NOMO-1 treated with DMSO at 0.1 percent for 48 hours (cell line): Measurements from ENCODE around the gene ENOX2.
"Not testable (repeated sequence)": the region's sequence is repeated elsewhere in the genome, so short reads cannot be mapped to it uniquely, and the experiment has no call there.

Experiments
- DNase-seq: peaks from one replicate; lab custom pipeline; 2025; ENCODE audit not compliant: unreplicated experiment; lab: John Stamatoyannopoulos, UW

The ENOX2 gene

DNA sequence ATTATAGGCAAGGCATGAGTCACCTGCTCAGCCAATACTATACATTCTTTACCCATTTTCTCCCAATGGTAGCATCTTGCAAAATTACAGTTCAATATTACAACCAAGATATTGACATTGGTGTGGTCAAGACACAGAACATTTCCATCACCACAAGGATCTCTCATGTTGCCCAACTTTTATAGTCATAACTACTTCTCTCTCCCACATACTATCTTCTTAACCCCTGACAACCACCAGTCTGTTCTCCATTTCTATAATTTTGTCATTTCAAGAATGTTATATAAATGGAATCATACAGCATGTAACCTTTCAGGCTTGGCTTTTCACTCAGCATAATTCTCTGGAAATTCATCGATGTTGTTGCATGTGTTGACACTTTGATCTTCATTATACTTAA lies 144.9 kb downstream of the ENOX2 start:
- DNase-seq: no peak

DNA sequence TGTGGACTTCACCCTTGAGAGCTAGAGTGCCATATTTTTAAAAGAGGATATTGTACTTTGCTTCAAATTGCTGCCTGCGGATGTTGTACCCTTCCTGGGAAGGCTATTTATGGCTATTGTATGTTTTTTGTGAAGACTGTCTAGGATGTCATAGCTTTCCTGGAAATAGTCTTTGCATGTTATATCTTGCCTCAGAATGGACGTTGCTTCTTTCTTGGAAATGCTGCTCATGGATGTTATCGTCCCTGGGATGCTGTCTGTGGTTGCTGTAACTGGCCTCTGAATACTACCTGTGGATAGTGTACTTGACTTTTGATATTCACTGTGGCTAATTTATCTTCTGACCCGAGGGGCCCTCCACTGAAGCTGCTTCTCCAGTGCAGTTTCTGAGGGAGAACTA lies 146.8 kb downstream of the ENOX2 start:
- no peak for DNase-seq

DNA sequence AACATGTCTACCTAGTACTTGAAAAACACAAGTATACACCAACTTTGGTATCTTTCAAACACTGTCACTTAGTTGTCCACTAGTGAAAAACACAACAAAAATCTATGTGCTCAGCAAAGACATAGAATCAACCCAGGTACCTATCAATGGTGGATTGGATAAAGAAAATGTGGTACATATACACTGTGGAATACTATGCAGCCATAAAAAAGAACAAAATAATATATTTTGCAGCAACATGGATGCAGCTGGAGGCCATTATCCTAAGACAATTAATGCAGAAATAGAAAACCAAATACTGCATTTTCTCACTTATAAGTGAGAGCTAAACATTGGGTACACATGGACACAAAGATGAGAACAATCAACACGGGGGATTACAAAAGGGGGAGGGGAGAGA lies 148.7 kb downstream of the ENOX2 start:
- DNase-seq: no peak

DNA sequence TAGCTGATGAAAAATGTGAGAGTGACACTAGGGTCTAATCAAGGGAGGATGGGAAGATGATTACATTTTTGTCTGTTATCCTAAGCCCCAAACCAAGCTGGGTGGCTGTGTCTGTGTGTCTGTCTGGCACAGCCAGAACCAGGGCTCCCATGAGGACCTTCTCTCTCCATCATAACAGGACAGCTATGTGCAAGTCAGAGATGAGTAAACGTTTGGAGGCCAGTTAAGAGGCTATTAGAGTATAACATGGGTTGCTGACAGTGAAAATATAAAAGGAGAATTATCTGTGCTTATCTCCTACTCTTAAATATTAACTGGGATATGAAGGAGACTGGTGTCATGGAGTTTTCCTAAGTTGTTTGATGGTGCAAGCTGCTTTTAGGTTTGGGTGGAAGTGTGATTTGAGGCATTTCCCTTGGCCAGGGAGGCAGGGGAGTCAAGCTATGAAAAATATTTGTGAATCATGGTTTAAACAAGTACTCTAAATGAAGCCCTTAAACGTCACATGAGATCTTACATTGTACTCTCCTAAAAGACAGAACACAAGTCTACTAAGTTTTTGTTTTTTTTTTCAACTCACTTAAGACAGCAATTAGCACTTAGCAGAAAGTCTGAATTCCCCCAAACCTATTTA lies 156.2 kb downstream of the ENOX2 start:
- DNase-seq: no peak

DNA sequence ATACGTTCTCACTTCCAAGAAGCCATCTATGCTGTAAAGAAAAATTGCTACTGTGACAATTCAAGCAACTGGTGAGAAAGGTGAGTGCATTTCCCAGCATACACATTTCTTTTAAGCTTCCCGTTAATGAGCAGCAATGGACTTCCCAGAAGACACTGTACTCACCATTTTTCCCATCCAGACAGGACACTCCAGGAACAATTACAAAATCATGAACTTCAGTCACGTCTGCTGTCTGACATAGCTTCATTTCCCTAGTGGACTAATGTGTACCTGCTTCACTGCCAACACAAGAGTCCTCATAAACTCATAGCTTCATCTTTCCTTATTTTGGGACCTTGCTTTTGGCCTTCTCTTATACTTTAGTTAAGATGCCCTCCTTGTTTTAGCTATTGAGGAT lies 156.9 kb downstream of the ENOX2 start:
- no peak for DNase-seq

DNA sequence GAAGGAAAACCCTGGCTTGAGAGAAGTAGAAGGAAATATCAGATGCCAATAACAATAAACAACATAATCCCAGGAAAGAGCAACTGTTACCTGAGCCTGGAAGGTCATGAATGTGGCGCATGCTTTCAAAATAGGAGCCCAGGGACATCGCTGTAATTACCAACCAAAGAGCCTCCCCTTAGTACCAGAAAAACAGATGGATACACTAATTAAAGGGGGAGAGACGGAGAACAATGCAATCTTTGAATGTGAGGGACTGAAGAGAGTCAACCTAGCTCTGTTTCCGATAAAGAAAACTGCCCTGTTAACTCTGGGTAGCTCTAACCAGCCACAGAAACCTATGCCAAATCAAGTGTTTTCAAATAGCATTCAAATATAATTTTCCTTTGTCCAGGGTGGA lies 161.4 kb downstream of the ENOX2 start:
- DNase-seq: no peak

DNA sequence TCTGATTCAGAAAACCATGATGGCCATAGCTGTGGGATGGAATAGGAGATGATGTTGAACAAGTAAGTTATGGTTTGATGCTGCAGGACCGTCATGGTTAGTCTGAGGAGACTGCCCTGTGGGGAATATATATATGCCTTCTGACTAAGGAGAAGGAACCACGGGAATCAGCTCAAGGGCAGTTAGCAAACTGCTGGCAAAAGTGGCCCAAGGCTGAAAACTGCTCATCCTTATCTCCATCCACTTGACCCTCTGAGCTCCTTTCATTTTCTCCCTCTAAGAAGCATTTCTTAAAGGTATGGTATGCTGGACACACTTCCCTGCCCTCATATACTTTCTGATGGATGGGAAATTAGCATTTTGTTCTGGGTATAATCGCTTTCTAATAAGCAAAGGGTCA lies 161.9 kb downstream of the ENOX2 start:
- DNase-seq: no peak

DNA sequence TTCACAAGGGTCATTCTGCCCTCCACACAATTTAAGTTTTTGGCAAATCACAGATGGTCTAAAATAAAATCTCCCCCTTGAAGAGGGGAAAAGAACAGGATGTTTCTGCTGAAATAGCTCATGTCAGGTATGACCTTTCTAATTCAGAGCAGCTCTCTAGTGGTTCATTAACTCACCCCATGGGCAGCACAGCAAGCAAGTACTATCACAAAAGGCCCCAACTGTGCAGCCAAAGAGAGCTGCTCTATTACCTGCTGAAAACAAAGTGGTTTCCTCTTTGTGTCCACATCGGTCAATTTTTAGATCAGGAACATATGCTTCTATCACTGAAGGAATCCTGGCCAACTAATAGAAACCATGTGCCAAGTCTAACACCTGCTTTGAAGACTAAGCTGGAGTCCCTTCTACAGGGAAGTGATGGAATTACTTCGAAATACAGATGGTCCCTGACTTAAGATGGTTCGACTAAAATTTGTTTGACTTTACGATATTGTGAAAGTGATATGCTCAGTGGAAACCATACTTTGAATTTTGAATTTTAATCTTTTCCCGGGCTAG lies 164.3 kb downstream of the ENOX2 start:
- DNase-seq: no peak

DNA sequence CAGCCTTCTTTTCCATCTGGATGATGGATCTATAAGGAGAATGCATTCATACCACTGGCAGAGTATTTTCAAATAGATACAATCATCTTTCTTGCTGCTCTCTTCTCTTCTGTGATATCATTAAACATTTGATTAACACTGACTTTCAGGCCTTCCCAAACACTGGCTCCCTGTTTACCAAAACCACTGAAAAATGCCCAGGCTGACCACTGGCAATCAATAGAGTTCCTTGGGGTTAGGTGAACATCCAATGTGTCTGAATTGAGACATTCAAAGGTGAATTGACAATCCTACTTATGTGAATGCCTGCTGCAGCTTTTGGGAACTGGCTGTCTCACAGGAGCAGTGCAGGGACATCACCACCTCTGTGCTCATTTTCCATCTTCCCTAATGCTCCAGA lies 168.3 kb downstream of the ENOX2 start:
- no peak for DNase-seq

DNA sequence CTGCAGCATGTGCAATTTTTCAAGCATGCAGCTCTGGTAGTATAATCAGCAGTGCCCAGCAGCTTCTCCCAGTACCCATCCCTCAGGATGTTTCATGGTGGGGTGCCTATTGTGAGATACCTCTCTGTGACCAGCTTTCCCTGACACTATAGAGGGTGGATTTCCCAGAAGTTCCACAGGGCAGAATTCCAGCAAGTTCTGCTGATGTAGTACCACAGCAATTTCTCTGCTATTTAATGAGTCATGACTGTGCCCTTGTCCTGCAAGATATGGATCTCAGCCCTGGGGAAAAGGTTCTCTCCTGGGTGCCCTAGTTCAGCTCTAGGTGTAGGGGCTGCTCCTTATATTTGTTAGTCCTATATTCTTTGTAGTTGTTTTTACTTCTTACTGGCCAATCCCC lies 174.8 kb downstream of the ENOX2 start:
- DNase-seq: no peak

DNA sequence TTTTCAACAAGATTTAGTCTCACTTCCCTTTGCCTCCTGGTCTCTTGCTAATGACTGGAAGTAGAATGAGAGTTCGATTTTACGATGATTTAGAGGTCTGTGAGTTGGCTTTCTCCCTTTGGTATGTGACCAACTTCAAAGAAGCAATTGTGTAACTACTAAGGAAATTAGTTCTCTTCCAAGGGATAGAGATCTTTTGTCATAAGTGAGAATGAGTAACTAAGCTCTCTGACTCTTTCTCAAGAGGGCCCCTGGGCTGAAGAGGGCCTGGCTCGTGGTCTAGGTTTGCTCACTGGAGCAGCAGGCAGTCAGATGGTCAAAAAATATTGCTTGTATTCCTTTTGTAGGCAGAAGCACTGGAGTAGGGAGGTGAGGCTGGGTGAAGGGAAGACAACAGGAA lies 176.3 kb downstream of the ENOX2 start:
- peak; percentile 86 for DNase-seq

DNA sequence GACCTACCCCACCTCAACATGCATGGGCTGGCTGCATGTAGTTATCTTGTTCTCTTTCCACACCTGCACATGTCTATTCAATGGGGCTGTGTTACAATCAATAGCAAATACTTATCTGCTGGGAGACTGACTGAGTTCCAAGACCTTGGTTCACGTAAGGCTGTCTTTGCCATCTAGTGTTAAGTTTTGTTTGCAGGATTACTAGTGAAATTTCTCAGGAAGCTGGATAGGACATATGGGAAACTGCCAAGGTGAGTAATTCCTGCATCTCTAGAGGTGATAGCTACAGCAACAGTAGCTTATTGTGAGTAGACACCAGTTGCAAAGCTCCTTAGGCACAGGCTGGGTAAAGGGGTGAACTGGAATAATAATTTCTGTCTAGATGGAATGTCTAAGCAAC lies 177.5 kb downstream of the ENOX2 start:
- no peak for DNase-seq

DNA sequence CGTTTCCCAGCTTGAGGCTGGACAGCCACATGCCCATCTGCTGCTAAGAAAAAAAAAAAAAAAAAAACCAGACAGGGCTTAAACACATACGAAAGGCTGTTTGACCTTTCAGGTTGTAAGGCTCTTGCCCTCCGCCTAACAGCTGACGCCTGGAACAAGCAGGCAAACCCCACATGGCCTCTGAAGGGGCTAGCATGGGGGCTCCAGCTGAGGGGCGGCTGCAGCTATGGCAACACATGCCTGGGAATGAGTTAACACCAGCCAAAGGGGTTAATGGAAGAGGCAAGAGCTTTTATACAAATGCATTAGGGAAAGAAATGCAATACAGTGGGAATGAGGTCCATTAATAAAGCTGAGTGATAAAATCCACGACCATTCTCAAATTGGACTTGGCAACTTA lies 183.6 kb downstream of the ENOX2 start:
- DNase-seq: no peak

DNA sequence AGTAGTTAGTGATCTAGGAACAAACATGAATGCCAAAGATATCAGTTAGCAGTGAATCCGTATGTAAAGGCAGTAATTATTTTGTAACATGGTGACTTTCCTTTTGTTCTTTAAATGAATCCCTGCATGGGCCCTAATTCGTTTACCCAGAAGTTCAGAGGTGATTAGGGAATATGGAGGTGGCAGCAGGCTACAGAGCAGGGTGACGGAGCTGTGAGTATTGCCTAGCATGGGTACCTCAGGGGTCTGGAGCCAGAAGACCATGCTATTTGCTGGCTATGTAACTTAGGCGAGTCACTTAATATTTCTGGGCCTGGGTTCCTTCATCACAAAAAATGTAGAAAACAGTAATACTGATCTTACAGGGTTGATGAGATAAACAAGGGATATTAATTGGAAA lies 184.9 kb downstream of the ENOX2 start:
- DNase-seq: no peak

DNA sequence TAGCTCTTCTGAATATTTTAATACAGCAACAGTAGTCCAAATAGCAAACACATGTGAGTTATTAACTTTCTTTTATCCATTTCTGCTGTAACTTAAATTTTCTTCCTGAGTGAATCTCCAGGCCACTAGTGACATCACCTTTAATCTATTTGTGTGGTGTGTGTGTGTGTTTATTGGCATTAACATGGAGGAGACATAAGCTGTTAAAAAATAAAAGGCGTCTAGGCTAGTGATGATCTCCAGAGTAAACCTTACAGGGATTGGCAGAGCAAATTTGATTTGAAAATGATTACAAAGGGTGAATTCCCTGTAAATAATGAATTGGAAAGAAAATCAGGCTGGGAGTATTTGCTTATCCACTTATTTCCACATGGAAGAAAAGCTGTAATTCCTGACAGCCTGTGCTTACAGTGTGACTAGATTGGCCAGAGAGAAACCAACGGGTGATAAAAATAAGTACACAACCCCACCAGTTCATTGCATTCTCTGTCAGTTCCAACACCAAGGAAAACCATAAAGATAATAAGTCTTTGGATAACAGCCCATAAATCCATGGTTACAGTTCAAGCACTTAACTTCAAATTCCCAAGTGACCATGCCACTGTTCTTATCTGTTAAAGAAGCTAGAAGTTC lies 186.1 kb downstream of the ENOX2 start:
- no peak for DNase-seq

DNA sequence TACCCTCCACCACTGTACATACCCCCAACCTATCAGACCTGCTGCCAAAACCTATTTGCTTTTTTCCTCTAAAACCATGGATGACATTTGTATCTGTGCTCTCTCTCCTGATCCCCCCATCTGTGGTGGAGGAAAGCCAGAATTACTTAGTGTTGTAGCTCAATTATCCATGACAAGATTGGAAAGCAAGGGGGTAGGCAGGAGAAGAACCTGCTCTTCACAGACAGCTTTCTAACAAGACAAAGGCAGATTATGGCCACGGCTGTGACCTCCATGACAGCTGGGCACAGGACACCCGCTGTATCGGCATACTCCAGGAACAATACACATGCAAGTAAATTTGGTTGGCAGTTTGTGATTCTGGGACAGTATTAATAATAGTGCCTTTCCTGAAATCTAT lies 186.7 kb downstream of the ENOX2 start:
- no peak for DNase-seq

DNA sequence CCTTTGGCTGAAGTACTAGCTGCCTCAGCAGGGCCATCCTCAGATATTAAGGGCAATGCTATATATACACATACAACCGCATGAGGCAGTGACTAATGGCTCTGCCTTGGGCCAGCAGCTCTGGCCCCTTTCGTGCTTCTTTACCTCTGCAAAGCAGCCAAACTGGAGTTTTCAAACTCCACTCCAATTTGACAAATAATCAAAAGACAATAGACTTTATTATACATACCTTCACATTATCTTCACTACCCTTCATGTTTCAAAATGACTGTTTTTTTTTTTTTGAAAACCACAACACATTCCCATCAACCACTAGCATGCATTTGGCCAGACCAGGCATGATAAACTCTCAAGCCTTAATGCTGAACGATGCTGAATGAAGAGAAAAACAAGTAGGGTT lies 187.7 kb downstream of the ENOX2 start:
- no peak for DNase-seq

DNA sequence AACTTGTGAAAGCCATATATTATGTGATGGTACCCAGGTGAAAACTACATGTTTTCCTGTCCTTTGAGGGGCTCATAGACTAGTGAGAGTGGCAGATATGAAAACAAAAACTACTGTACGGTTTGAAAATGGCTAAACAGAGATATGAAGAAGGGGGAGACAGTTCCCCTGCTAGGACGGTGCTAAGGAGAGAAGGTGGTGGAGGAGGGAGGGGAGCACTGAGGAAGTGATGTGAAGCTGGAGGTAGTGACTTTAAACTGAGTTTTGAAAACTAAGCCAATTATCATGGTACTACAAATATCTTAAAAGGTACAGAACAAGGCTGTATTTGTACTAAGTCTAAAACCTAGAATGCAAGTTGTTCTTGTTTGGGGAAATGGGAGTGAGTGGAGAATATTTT lies 188.3 kb downstream of the ENOX2 start:
- DNase-seq: no peak

DNA sequence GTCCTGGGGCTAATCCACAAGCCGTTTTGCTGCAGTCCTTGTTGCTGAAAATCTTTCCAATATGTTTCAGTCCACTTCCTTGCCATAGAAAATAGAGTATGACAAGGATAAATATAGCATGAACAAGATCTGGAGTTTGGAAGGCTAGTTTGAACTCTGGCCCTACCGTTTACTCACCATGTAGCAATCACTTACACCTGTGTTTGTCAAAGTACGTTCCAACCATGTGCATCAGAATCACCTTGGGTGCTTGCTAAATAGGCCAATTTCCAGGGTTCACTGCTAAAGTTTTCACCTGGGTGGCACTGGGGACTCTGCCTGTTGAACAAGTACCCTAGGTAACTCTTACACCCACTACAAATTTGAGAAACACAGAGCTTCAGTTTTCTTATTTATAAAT lies 188.9 kb downstream of the ENOX2 start:
- DNase-seq: no peak

DNA sequence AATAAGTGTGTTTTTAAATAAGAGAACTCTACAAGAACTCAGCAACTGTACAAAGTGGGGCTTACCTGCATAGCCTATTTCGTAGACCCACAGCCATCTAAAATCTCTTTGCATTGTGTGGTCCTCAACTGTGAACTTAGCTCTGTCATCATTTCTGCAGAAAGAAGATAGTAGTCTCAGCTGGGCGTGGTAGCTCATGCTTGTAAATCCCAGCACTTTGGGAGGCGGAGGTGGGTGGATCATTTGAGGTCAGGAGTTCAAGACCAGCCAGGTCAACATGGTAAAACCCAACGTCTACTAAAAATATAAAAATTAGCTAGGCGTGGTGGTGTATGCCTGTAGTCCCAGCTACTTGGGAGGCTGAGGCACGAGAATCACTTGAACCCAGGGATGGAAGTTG lies 193.8 kb downstream of the ENOX2 start:
- not testable (repeated sequence) for DNase-seq

DNA sequence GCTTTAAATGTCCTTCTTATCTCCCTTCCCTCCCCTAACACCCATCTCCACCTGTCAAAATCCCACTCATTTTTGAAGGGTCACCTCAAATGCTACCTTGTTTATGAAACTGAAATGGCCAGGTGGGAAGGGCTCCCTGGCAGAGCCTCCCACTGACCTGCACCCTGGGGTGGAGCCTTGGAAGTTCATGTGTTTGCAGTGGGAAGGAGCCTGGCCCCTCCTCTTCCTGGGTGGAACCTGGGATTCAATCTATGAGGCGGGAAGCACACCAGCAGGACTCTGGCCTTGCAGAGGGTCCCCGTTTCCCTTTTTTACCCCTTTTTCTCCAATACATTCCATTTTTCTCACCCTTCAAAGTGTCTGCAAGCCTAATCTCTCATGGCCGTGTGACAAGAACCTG lies 197.4 kb downstream of the ENOX2 start:
- no peak for DNase-seq

DNA sequence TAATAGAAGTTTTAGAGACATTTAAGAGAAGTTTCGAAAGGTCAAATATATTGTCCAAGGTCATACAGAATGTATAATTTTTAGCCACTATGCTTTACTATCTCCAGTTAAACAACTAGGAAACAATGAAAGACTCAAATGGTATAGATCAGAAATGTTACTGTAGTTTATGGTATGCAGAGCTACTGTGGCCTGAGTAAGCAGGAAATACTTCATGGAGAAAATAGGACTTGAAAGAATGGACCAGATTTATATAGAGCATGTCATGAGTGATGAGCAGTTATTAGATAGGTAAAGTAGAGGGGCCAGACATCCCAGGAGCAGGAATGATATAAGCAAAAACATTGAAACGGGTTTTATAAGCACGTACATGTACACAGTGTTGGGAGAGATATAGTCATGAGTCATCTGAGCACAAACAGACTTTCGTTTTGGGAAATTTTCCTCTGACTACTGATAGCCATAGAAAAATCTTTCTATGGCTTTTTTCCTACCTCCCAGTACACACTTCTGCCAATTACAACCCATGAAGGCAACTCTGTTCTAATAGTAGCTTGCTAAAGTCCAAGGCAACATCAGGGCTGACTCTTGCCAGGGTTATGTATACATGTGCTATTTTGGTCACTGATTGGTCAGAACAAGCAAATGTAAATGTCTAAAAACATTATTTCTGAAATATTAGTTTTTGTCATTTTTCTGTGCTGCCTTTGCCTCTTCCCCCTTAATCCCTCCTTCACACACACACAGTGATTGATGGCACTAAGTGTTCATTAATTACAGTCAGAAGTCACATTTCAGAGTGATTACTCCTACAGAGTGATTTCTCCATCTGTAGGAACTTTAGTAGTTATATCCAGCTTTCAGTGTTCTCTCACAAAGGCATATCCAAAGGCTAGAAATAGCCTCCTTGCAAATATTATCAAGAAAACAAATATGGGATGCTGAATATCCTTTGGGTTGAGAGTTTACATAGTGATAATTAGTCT lies 198.7 kb downstream of the ENOX2 start:
- no peak for DNase-seq
